K562 (cell line): ENCODE data around the gene PLEKHA7. TPM values are rescaled to one million over a fixed set of nuclear protein-coding genes. Genes with fewer than 3 reads are reported as not detected.

Source experiments
- ATF1 ChIP-seq, 2 experiments: fragments of 450-650 bp in 1 of 2; IDR thresholded peaks; 2 replicates each; pipeline ENCODE4 v1.6.1; 2016; ENCODE audit warnings: missing compliant biosample characterization in 1 of 2, missing genetic modification characterization in 1 of 2
- BRD4 ChIP-seq: fragments of 200-600 bp; sonication (generic); IDR thresholded peaks from 2 replicates; pipeline ENCODE4 v1.6.1; 2017; ENCODE audit warnings: inconsistent platforms
- CREB1 ChIP-seq, 2 experiments: sonication (generic) in 1 of 2; formaldehyde crosslinking in 1 of 2; IDR thresholded peaks; 2 replicates each; pipeline versions ENCODE4 v1.6.1 to v1.8.0; 2012 to 2022; ENCODE audit warnings: inconsistent platforms in 1 of 2, mild to moderate bottlenecking in 1 of 2, missing genetic modification reagents in 1 of 2, moderate library complexity in 1 of 2
- GTF2E2 ChIP-seq: fragments of 200-800 bp; sonication (Bioruptor generic); IDR thresholded peaks from 2 replicates; pipeline ENCODE4 v1.6.1; 2016; ENCODE audit warnings: missing genetic modification characterization, missing compliant biosample characterization
- ILK ChIP-seq: fragments of 450-650 bp; IDR thresholded peaks from 2 replicates; pipeline ENCODE4 v1.6.1; 2016; ENCODE audit warnings: missing genetic modification characterization, low read depth, mild to moderate bottlenecking, missing compliant biosample characterization, moderate library complexity, borderline replicate concordance
- JUND ChIP-seq, 2 experiments: IDR thresholded peaks; 2 replicates in 1 of 2; 3 replicates in 1 of 2; pipeline ENCODE4 v1.6.1; 2011; ENCODE audit warnings: borderline replicate concordance in 2 of 2, low read depth in 2 of 2, low read length in 2 of 2, improper control_type of control experiment in 1 of 2, missing biosample characterization in 1 of 2, missing genetic modification characterization in 1 of 2, missing genetic modification reagents in 1 of 2
- NFATC3 ChIP-seq: fragments of 450-650 bp; IDR thresholded peaks from 2 replicates; pipeline ENCODE4 v1.6.1; 2017; ENCODE audit warnings: mild to moderate bottlenecking
- NRF1 ChIP-seq, 2 experiments: fragments of 450-650 bp; IDR thresholded peaks in 1 of 2; conservative IDR thresholded peaks in 1 of 2; 2 replicates each; pipeline ENCODE4 v1.6.1; 2014; ENCODE audit warnings: mild to moderate bottlenecking in 2 of 2
- POLR2H ChIP-seq: IDR thresholded peaks from 2 replicates; pipeline ENCODE4 v1.6.1; 2016; ENCODE audit warnings: missing genetic modification characterization, low read depth, mild to moderate bottlenecking, control low read depth, missing compliant biosample characterization, moderate library complexity
- SMARCB1 ChIP-seq: IDR thresholded peaks from 2 replicates; pipeline ENCODE4 v1.6.1; 2011; ENCODE audit warnings: improper control_type of control experiment, low read depth; ENCODE audit not compliant: insufficient read length
- SP1 ChIP-seq: sonication (generic); formaldehyde crosslinking; IDR thresholded peaks from 2 replicates; pipeline ENCODE4 v1.8.1; 2022; ENCODE audit warnings: mild to moderate bottlenecking, missing genetic modification reagents
- ZBTB17 ChIP-seq: fragments of 450-650 bp; formaldehyde crosslinking; IDR thresholded peaks from 2 replicates; pipeline ENCODE4 v1.4.0; 2020; ENCODE audit warnings: mild to moderate bottlenecking
- ZNF232 ChIP-seq: sonication (generic); formaldehyde crosslinking; IDR thresholded peaks from 2 replicates; pipeline ENCODE4 v1.8.0; 2022; ENCODE audit warnings: mild to moderate bottlenecking, missing genetic modification reagents
- ZNF644 ChIP-seq: fragments of 200-800 bp; sonication (Bioruptor generic); IDR thresholded peaks from 2 replicates; pipeline ENCODE4 v1.6.1; 2016; ENCODE audit warnings: low read depth, missing genetic modification characterization, missing compliant biosample characterization
- ZNF766 ChIP-seq: fragments of 200-800 bp; sonication (Bioruptor generic); conservative IDR thresholded peaks from 2 replicates; pipeline ENCODE4 v1.6.1; 2016; ENCODE audit warnings: missing genetic modification characterization, missing compliant biosample characterization
- polyA plus RNA-seq, 8 experiments: library from polyadenylated mRNA; depleted of rRNA in 4 of 8; stranded (reverse) in 5 of 8; unstranded in 3 of 8; fragments of >200 nt; fragmentation: Nextera tagmentation in 2 of 8; fragmentation: Illumina TruSeq in 1 of 8; extraction: Ambion mirVana in 2 of 8; extraction: Trizol in 1 of 8; gene quantifications; 2 replicates each; pipeline versions ENCODE4 v1.2.1 to v1.2.3, GENCODE V29; 2011 to 2014; ENCODE audit warnings: inconsistent platforms in 1 of 8, missing spikeins in 1 of 8
- total RNA-seq, 7 experiments: library from RNA; depleted of rRNA in 6 of 7; stranded (reverse); fragments of >200 nt in 6 of 7; fragmentation: Illumina TruSeq in 2 of 7; extraction: Trizol in 2 of 7; gene quantifications; 2 replicates each; pipeline versions ENCODE4 v1.2.1 to v1.2.3, GENCODE V29; 2011 to 2021; ENCODE audit warnings: low replicate concordance in 1 of 7
- TF ChIP-seq, protein P1 (sequence below): sonication (generic); formaldehyde crosslinking; IDR thresholded peaks from 2 replicates; pipeline ENCODE4 v1.8.1; 2023; ENCODE audit warnings: mild to moderate bottlenecking, missing genetic modification reagents
- TF ChIP-seq, protein P2 (sequence below): IDR thresholded peaks from 2 replicates; pipeline ENCODE4 v1.6.1; 2011; ENCODE audit not compliant: insufficient read length; ENCODE audit errors: extremely low read depth
- TF ChIP-seq, protein P3 (sequence below), 2 experiments: IDR thresholded peaks; 2 replicates each; pipeline ENCODE4 v1.6.1; 2011; ENCODE audit warnings: borderline replicate concordance in 1 of 2, control low read depth in 1 of 2, low read depth in 1 of 2, low read length in 1 of 2, mild to moderate bottlenecking in 1 of 2, mixed read lengths in 1 of 2, moderate library complexity in 1 of 2; ENCODE audit not compliant: insufficient read depth in 1 of 2, insufficient read length in 1 of 2, poor library complexity in 1 of 2, severe bottlenecking in 1 of 2; ENCODE audit errors: extremely low read depth in 1 of 2
- TF ChIP-seq, protein P4 (sequence below), 2 experiments: fragments of 450-650 bp; conservative IDR thresholded peaks; 2 replicates each; pipeline ENCODE4 v1.6.1; 2017; ENCODE audit warnings: mild to moderate bottlenecking in 2 of 2, moderate library complexity in 2 of 2

The PLEKHA7 gene
- total and polyA plus RNA-seq, 9 of the 15 experiments (the other 6 are each of a cell fraction or from before 2014, with no cell fraction given): 0.06 to 0.77 (median 0.20) TPM; not detected in 1

DNA sequence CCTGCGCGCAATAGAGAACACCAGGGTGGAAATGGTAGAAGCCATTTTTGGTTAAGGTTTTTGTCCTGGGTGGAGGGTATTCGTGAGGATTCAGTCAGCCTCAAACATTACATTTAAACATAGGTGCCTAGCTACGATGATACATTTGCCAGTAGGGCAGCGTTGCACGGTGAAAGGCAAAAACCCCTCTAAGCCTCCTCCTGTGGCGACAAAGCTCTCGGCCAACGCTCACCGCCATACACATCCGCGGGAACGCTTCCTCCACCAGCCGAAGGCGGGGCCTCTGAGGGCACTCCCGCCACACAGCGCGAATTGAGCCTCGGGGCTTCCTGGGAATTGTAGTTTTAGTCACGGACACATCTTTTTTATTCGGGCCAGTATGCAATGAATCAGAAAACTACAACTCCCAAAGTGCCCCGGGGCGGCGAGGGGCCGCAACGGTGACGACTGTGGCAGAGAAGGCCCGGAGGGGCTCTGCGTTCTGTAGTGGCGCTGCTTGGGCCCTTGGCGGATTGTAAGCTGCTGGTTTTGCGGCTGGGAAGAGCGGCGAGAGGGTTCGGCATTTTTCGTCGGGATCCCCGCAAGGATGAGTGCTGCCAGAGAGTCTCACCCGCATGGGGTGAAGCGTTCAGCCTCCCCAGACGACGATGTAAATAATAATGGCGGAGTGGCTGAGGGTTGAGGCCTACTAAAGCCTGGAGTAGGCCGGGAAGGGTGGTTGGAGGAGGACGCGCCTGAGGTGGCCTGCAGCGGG is 275.8 kb downstream of the PLEKHA7 start, which contains the start of gene C11orf58 (continued):
- TF ChIP-seq ZNF232 (CRISPR knock-in tag): peak; percentile 94
- TF ChIP-seq NFATC3: no peak
- peak; percentile 82 for TF ChIP-seq CREB1 (IDR thresholded peaks at IDR 0.05)
- TF ChIP-seq CREB1 (CRISPR knock-in tag; IDR thresholded peaks at IDR 0.05): peak; percentile 75
- no peak for TF ChIP-seq SMARCB1
- TF ChIP-seq, protein P1, sequence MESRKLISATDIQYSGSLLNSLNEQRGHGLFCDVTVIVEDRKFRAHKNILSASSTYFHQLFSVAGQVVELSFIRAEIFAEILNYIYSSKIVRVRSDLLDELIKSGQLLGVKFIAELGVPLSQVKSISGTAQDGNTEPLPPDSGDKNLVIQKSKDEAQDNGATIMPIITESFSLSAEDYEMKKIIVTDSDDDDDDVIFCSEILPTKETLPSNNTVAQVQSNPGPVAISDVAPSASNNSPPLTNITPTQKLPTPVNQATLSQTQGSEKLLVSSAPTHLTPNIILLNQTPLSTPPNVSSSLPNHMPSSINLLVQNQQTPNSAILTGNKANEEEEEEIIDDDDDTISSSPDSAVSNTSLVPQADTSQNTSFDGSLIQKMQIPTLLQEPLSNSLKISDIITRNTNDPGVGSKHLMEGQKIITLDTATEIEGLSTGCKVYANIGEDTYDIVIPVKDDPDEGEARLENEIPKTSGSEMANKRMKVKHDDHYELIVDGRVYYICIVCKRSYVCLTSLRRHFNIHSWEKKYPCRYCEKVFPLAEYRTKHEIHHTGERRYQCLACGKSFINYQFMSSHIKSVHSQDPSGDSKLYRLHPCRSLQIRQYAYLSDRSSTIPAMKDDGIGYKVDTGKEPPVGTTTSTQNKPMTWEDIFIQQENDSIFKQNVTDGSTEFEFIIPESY (CRISPR knock-in tag): peak; percentile 55
- TF ChIP-seq JUND (IDR thresholded peaks at IDR 0.05; ENCODE audit: borderline replicate concordance, low read depth, low read length): peak; percentile 59
- TF ChIP-seq JUND (tag; IDR thresholded peaks at IDR 0.05; ENCODE audit: borderline replicate concordance, low read depth, low read length): no peak; the same call in 2 of the 3 replicates
- peak; percentile 98 for TF ChIP-seq ZNF644 (tag)
- TF ChIP-seq, protein P2, sequence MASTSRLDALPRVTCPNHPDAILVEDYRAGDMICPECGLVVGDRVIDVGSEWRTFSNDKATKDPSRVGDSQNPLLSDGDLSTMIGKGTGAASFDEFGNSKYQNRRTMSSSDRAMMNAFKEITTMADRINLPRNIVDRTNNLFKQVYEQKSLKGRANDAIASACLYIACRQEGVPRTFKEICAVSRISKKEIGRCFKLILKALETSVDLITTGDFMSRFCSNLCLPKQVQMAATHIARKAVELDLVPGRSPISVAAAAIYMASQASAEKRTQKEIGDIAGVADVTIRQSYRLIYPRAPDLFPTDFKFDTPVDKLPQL: peak; percentile 67
- TF ChIP-seq ILK (tag): no peak
- TF ChIP-seq, protein P3, sequence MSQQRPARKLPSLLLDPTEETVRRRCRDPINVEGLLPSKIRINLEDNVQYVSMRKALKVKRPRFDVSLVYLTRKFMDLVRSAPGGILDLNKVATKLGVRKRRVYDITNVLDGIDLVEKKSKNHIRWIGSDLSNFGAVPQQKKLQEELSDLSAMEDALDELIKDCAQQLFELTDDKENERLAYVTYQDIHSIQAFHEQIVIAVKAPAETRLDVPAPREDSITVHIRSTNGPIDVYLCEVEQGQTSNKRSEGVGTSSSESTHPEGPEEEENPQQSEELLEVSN (IDR thresholded peaks at IDR 0.05; ENCODE audit: borderline replicate concordance in 1 of 2, extremely low read depth in 1 of 2, insufficient read depth in 1 of 2, insufficient read length in 1 of 2, low read depth in 1 of 2, low read length in 1 of 2, poor library complexity in 1 of 2, severe bottlenecking in 1 of 2): peak; percentile 55 to 61
- TF ChIP-seq SP1 (CRISPR knock-in tag): peak; percentile 46; the same call in 1 of the 2 replicates
- TF ChIP-seq, protein P4, sequence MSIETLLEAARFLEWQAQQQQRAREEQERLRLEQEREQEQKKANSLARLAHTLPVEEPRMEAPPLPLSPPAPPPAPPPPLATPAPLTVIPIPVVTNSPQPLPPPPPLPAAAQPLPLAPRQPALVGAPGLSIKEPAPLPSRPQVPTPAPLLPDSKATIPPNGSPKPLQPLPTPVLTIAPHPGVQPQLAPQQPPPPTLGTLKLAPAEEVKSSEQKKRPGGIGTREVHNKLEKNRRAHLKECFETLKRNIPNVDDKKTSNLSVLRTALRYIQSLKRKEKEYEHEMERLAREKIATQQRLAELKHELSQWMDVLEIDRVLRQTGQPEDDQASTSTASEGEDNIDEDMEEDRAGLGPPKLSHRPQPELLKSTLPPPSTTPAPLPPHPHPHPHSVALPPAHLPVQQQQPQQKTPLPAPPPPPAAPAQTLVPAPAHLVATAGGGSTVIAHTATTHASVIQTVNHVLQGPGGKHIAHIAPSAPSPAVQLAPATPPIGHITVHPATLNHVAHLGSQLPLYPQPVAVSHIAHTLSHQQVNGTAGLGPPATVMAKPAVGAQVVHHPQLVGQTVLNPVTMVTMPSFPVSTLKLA (conservative IDR thresholded peaks at IDR 0.05): peak; percentile 57 to 83; a peak in 3 of 4 replicates
- TF ChIP-seq ZBTB17: 0 out of 2 replicates have a peak, but pooled peaks have one; percentile 39
- TF ChIP-seq BRD4: peak; percentile 97; the same call in 1 of the 2 replicates
- peak; percentile 96 for TF ChIP-seq ZNF766 (CRISPR knock-in tag)
- peak; percentile 96 for TF ChIP-seq POLR2H (tag)
- TF ChIP-seq GTF2E2 (tag): peak; percentile 92
- TF ChIP-seq ATF1 (CRISPR knock-in tag; IDR thresholded peaks at IDR 0.05): no peak
- TF ChIP-seq ATF1 (tag; IDR thresholded peaks at IDR 0.05): peak; percentile 97
- 0 out of 4 replicates have a peak, but pooled peaks have one; percentile 2 to 31 for TF ChIP-seq NRF1 (conservative IDR thresholded peaks at IDR 0.05 in 1 of 2, IDR thresholded peaks at IDR 0.05 in 1 of 2)
